Measurements from ENCODE around the gene SUPT3H.

GRCh38 chr6:44960898-44961297 lies 416.8 kb downstream of the SUPT3H start:
- TF ChIP-seq CTCF (IDR thresholded peaks at IDR 0.05; ENCODE audit: low read depth, low read length) (no peak), POLR2A (IDR thresholded peaks at IDR 0.05; ENCODE audit: extremely low read depth, insufficient read length) (no peak), MYC (IDR thresholded peaks at IDR 0.05; ENCODE audit: low read depth, low read length) (no peak)
